K562 (cell line): ENCODE results near the gene ADK. TPM values are rescaled to one million over a fixed set of nuclear protein-coding genes. Genes with fewer than 3 reads are reported as not detected.

Source experiments
- ASH1L ChIP-seq: fragments of 450-650 bp; IDR thresholded peaks from 2 replicates; pipeline ENCODE4 v1.6.1; 2018; ENCODE audit warnings: borderline replicate concordance, mild to moderate bottlenecking, low read depth; ENCODE audit not compliant: partially characterized antibody
- BACH1 ChIP-seq: fragments of 200-800 bp; sonication (Bioruptor generic); IDR thresholded peaks from 2 replicates; pipeline ENCODE4 v1.6.1; 2016; ENCODE audit warnings: missing genetic modification characterization, missing compliant biosample characterization
- CBX1 ChIP-seq: sonication (generic); IDR thresholded peaks from 2 replicates; pipeline ENCODE4 v1.6.1; 2016; ENCODE audit warnings: antibody characterized with exemption, low read depth, mild to moderate bottlenecking
- COPS2 ChIP-seq: fragments of 450-650 bp; conservative IDR thresholded peaks from 2 replicates; pipeline ENCODE4 v1.6.1; 2016; ENCODE audit warnings: mild to moderate bottlenecking, moderate library complexity
- E2F3 ChIP-seq: fragments of 250-450 bp; sonication (Bioruptor Pico); IDR thresholded peaks from 2 replicates; pipeline ENCODE4 v1.4.0; 2020; ENCODE audit warnings: mild to moderate bottlenecking
- ELF1 ChIP-seq: fragments of 200-800 bp; sonication (Bioruptor generic); IDR thresholded peaks from 2 replicates; pipeline ENCODE4 v1.6.1; 2016; ENCODE audit warnings: missing genetic modification characterization, missing compliant biosample characterization
- ETS2 ChIP-seq: IDR thresholded peaks from 2 replicates; pipeline ENCODE4 v1.6.1; 2016; ENCODE audit warnings: borderline replicate concordance, missing genetic modification characterization, mild to moderate bottlenecking, moderate library complexity, missing compliant biosample characterization; ENCODE audit not compliant: poor library complexity, severe bottlenecking
- GATA2 ChIP-seq: sonication (generic); formaldehyde crosslinking; IDR thresholded peaks from 2 replicates; pipeline ENCODE4 v1.4.0; 2020; ENCODE audit warnings: mild to moderate bottlenecking, missing genetic modification reagents
- GMEB1 ChIP-seq: fragments of 250-450 bp; sonication (Bioruptor Pico); IDR thresholded peaks from 2 replicates; pipeline ENCODE4 v1.4.0; 2020; ENCODE audit warnings: mild to moderate bottlenecking
- GTF2E2 ChIP-seq: fragments of 200-800 bp; sonication (Bioruptor generic); IDR thresholded peaks from 2 replicates; pipeline ENCODE4 v1.6.1; 2016; ENCODE audit warnings: missing genetic modification characterization, missing compliant biosample characterization
- HINFP ChIP-seq: fragments of 450-650 bp; conservative IDR thresholded peaks from 2 replicates; pipeline ENCODE4 v1.6.1; 2016; ENCODE audit warnings: missing genetic modification characterization, low read depth, mild to moderate bottlenecking, control low read depth, missing compliant biosample characterization
- KAT2B ChIP-seq: IDR thresholded peaks from one replicate; pipeline ENCODE4 v1.6.1; 2012; ENCODE audit warnings: low read depth, mild to moderate bottlenecking, control low read depth, inconsistent platforms, low read length, moderate library complexity
- MAFG ChIP-seq: fragments of 450-650 bp; conservative IDR thresholded peaks from 2 replicates; pipeline ENCODE4 v1.6.1; 2016; ENCODE audit warnings: missing genetic modification characterization, missing compliant biosample characterization
- PHB2 ChIP-seq: fragments of 450-650 bp; IDR thresholded peaks from 2 replicates; pipeline ENCODE4 v1.6.1; 2017; ENCODE audit warnings: low read depth
- RB1 ChIP-seq: fragments of 450-650 bp; IDR thresholded peaks from 2 replicates; pipeline ENCODE4 v1.6.1; 2017; ENCODE audit warnings: low read depth, mild to moderate bottlenecking
- SAFB2 ChIP-seq: fragments of 200-400 bp; formaldehyde crosslinking; IDR thresholded peaks from 2 replicates; pipeline ENCODE4 v1.6.1; 2018; ENCODE audit warnings: borderline replicate concordance, low read length, low read depth, moderate library complexity; ENCODE audit not compliant: severe bottlenecking
- SIRT6 ChIP-seq: IDR thresholded peaks from one replicate; pipeline ENCODE4 v1.6.1; 2012; ENCODE audit warnings: low read depth, mild to moderate bottlenecking, control low read depth, inconsistent platforms, low read length, moderate library complexity
- SLC30A9 ChIP-seq: fragments of 250-450 bp; sonication (Bioruptor Pico); IDR thresholded peaks from 2 replicates; pipeline ENCODE4 v1.8.0; 2022; ENCODE audit warnings: mild to moderate bottlenecking, moderate library complexity
- SMAD4 ChIP-seq: fragments of 250-450 bp; sonication (Bioruptor Pico); conservative IDR thresholded peaks from 2 replicates; pipeline ENCODE4 v1.8.0; 2021; ENCODE audit warnings: inconsistent platforms, mild to moderate bottlenecking, moderate library complexity
- WHSC1 ChIP-seq: IDR thresholded peaks from one replicate; pipeline ENCODE4 v1.6.1; 2012; ENCODE audit warnings: low read length, control low read depth, inconsistent platforms
- ZNF282 ChIP-seq: sonication (generic); formaldehyde crosslinking; IDR thresholded peaks from 2 replicates; pipeline ENCODE4 v1.8.1; 2023; ENCODE audit warnings: missing genetic modification reagents
- ZNF41 ChIP-seq: fragments of 250-450 bp; sonication (Bioruptor Pico); conservative IDR thresholded peaks from 2 replicates; pipeline ENCODE4 v1.4.0; 2020; ENCODE audit warnings: mild to moderate bottlenecking
- ZNF780A ChIP-seq: fragments of 250-450 bp; sonication (Bioruptor Pico); IDR thresholded peaks from 2 replicates; pipeline ENCODE4 v1.5.0; 2021; ENCODE audit warnings: mild to moderate bottlenecking
- polyA plus RNA-seq, 8 experiments: library from polyadenylated mRNA; depleted of rRNA in 4 of 8; stranded (reverse) in 5 of 8; unstranded in 3 of 8; fragments of >200 nt; fragmentation: Nextera tagmentation in 2 of 8; fragmentation: Illumina TruSeq in 1 of 8; extraction: Ambion mirVana in 2 of 8; extraction: Trizol in 1 of 8; gene quantifications; 2 replicates each; pipeline versions ENCODE4 v1.2.1 to v1.2.3, GENCODE V29; 2011 to 2014; ENCODE audit warnings: inconsistent platforms in 1 of 8, missing spikeins in 1 of 8
- total RNA-seq, 7 experiments: library from RNA; depleted of rRNA in 6 of 7; stranded (reverse); fragments of >200 nt in 6 of 7; fragmentation: Illumina TruSeq in 2 of 7; extraction: Trizol in 2 of 7; gene quantifications; 2 replicates each; pipeline versions ENCODE4 v1.2.1 to v1.2.3, GENCODE V29; 2011 to 2021; ENCODE audit warnings: low replicate concordance in 1 of 7
- TF ChIP-seq, protein P1 (sequence below), 2 experiments: fragments of 450-650 bp in 1 of 2; sonication (generic) in 1 of 2; formaldehyde crosslinking in 1 of 2; IDR thresholded peaks in 1 of 2; conservative IDR thresholded peaks in 1 of 2; 2 replicates each; pipeline versions ENCODE4 v1.6.1 to v1.8.1; 2016 to 2023; ENCODE audit warnings: mild to moderate bottlenecking in 2 of 2, moderate library complexity in 2 of 2, inconsistent platforms in 1 of 2, missing genetic modification reagents in 1 of 2

Gene ADK
- total and polyA plus RNA-seq, 9 of the 15 experiments (the other 6 are each of a cell fraction or from before 2014, with no cell fraction given), result 54.2 to 97.8 (median 73.6) TPM

DNA sequence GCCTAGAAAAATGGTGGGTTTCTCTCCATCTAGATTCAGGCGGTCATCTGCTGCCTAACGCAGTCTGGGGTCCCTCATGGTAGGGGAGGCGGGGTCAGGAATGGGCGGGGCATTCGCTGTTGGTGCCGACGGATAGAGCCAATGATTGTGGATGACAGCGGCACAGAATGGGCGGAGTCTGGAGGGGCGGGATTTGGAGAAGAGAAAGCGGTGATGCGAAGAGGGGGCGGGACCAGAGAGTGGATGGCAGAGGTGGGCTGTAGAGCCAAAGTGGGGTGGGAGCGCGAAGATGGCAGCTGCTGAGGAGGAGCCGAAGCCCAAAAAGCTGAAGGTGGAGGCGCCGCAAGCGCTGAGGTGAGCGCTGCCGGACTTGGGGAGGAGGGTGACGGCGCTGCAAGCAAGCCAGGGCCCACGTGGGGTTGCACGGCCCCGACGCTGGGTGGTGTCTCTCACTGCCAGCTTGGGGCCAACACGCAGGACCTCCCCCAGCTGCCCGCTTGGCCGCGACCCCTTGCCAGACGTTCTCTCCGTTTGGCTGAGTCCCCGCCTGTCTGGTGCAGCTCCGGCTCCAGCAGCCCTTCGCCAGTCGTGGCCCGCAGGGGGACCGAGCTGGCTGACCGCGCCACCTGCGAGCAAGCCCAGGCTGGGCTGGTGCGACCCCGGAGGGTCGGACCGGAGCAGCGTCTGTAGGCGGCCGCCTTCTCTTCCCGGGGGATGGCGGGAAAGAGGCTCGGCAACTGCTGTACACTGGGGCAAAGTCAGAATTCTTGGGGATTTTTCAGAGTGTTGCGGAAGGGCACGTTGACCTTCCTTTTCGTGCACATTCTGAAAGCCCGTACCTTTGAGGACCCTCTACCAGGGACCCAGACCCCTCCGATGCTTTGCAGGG, at the start of gene ADK (continued):
- TF ChIP-seq WHSC1 (no peak), GMEB1 (0 out of 2 replicates have a peak, but pooled peaks have one; percentile 4), RB1 (peak; percentile 89; the same call in 1 of the 2 replicates), SAFB2 (no peak), E2F3 (CRISPR knock-in tag) (peak; percentile 72; the same call in 1 of the 2 replicates), ETS2 (tag) (no peak), HINFP (no peak), MAFG (tag) (no peak), CBX1 (no peak), ELF1 (tag) (no peak), GTF2E2 (tag) (no peak), SLC30A9 (CRISPR knock-in tag) (no peak), ZNF41 (CRISPR knock-in tag) (no peak), SMAD4 (CRISPR knock-in tag) (peak; percentile 50; the same call in 1 of the 2 replicates), KAT2B (no peak), ZNF780A (CRISPR knock-in tag) (no peak), PHB2 (no peak), ZNF282 (no peak), BACH1 (tag) (no peak; the same call in 1 of the 2 replicates), SIRT6 (no peak), GATA2 (CRISPR knock-in tag) (peak; percentile 87), ASH1L (no peak), COPS2 (no peak)
- TF ChIP-seq, protein P1, sequence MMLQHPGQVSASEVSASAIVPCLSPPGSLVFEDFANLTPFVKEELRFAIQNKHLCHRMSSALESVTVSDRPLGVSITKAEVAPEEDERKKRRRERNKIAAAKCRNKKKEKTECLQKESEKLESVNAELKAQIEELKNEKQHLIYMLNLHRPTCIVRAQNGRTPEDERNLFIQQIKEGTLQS (IDR thresholded peaks at IDR 0.05), result no peak
- TF ChIP-seq, protein P1 (CRISPR knock-in tag; conservative IDR thresholded peaks at IDR 0.05), result no peak; the same call in 1 of the 2 replicates
